HepG2 (cell line): ENCODE data around the gene ANKS1A. TPM values are rescaled to one million over a fixed set of nuclear protein-coding genes. Genes with fewer than 3 reads are reported as not detected.
A peak's percentile ranks its signal among the peaks of the same experiment; 100 is the strongest.

Experiments
- ARID3A ChIP-seq: IDR thresholded peaks from 2 replicates; pipeline ENCODE4 v1.6.1; 2012; ENCODE audit warnings: low read depth, low read length, improper control_type of control experiment
- ATM ChIP-seq: fragments of 450-650 bp; IDR thresholded peaks from 2 replicates; pipeline ENCODE4 v1.7.1; 2017; ENCODE audit warnings: mild to moderate bottlenecking, borderline replicate concordance
- DRAP1 ChIP-seq: IDR thresholded peaks from 2 replicates; pipeline ENCODE4 v1.6.1; 2016; ENCODE audit warnings: missing genetic modification reagents, missing compliant biosample characterization
- E2F2 ChIP-seq: sonication (generic); formaldehyde crosslinking; IDR thresholded peaks from 2 replicates; pipeline ENCODE4 v1.4.0; 2020; ENCODE audit warnings: missing genetic modification reagents, borderline replicate concordance
- FOXO1 ChIP-seq: sonication (generic); formaldehyde crosslinking; IDR thresholded peaks from 2 replicates; pipeline ENCODE4 v1.4.0; 2020; ENCODE audit warnings: missing genetic modification reagents
- HNRNPH1 ChIP-seq: fragments of 200-400 bp; formaldehyde crosslinking; optimal IDR thresholded peaks from 2 replicates; pipeline ENCODE3; 2017; ENCODE audit warnings: mild to moderate bottlenecking, low read depth, low read length
- HOXA3 ChIP-seq: sonication (generic); formaldehyde crosslinking; IDR thresholded peaks from 2 replicates; pipeline ENCODE4 v1.5.0; 2020; ENCODE audit warnings: missing genetic modification reagents
- POLR2AphosphoS5 ChIP-seq: IDR thresholded peaks from 2 replicates; pipeline ENCODE4 v1.6.1; 2012; ENCODE audit warnings: low read depth, low read length
- PRDM10 ChIP-seq: sonication (generic); formaldehyde crosslinking; IDR thresholded peaks from 2 replicates; pipeline ENCODE4 v1.4.0; 2020; ENCODE audit warnings: low read depth, missing genetic modification reagents
- RCOR2 ChIP-seq: IDR thresholded peaks from 2 replicates; pipeline ENCODE4 v1.6.1; 2016; ENCODE audit warnings: missing biosample characterization, missing genetic modification reagents
- RXRA ChIP-seq: sonication (generic); formaldehyde crosslinking; IDR thresholded peaks from 2 replicates; pipeline ENCODE4 v1.5.1; 2020; ENCODE audit warnings: missing genetic modification reagents
- SMARCC2 ChIP-seq: fragments of 450-650 bp; IDR thresholded peaks from 2 replicates; pipeline ENCODE4 v1.6.1; 2017; ENCODE audit warnings: antibody characterized with exemption, mild to moderate bottlenecking
- TCF7L2 ChIP-seq: IDR thresholded peaks from 2 replicates; pipeline ENCODE4 v1.6.1; 2011; ENCODE audit warnings: mild to moderate bottlenecking, low read depth, low read length, moderate library complexity
- THAP11 ChIP-seq: IDR thresholded peaks from 2 replicates; pipeline ENCODE4 v1.6.1; 2016; ENCODE audit warnings: missing biosample characterization, missing genetic modification reagents
- WIZ ChIP-seq: sonication (generic); formaldehyde crosslinking; IDR thresholded peaks from 2 replicates; pipeline ENCODE4 v1.5.1; 2020; ENCODE audit warnings: mild to moderate bottlenecking, missing genetic modification reagents
- ZNF143 ChIP-seq: sonication (generic); formaldehyde crosslinking; IDR thresholded peaks from 2 replicates; pipeline ENCODE4 v1.4.0; 2020; ENCODE audit warnings: missing genetic modification reagents
- ZNF17 ChIP-seq: sonication (generic); formaldehyde crosslinking; IDR thresholded peaks from 2 replicates; pipeline ENCODE4 v1.5.0; 2020; ENCODE audit warnings: mild to moderate bottlenecking, missing genetic modification reagents
- ZNF232 ChIP-seq: sonication (generic); formaldehyde crosslinking; IDR thresholded peaks from 2 replicates; pipeline ENCODE4 v1.4.0; 2020; ENCODE audit warnings: missing genetic modification reagents, borderline replicate concordance
- ZNF550 ChIP-seq: sonication (generic); formaldehyde crosslinking; IDR thresholded peaks from 2 replicates; pipeline ENCODE4 v1.4.0; 2020; ENCODE audit warnings: mild to moderate bottlenecking, missing genetic modification reagents, borderline replicate concordance
- ZNF691 ChIP-seq: sonication (generic); formaldehyde crosslinking; IDR thresholded peaks from 2 replicates; pipeline ENCODE4 v1.4.0; 2020; ENCODE audit warnings: missing genetic modification reagents, low read depth, mild to moderate bottlenecking, borderline replicate concordance
- ZNF800 ChIP-seq: sonication (generic); formaldehyde crosslinking; IDR thresholded peaks from 2 replicates; pipeline ENCODE4 v1.4.0; 2020; ENCODE audit warnings: missing genetic modification reagents
- polyA plus RNA-seq, 8 experiments: library from polyadenylated mRNA; depleted of rRNA in 3 of 8; stranded (reverse) in 7 of 8; unstranded in 1 of 8; fragments of >200 nt; fragmentation: Illumina TruSeq in 4 of 8; extraction: Trizol in 4 of 8; gene quantifications; 2 replicates each; pipeline versions ENCODE4 v1.2.1 to v1.2.3, GENCODE V29; 2011 to 2016; ENCODE audit warnings: low read depth in 4 of 8, missing spikeins in 1 of 8, mixed read lengths in 1 of 8; ENCODE audit not compliant: insufficient read depth in 1 of 8
- total RNA-seq, 5 experiments: library from RNA; depleted of rRNA; stranded (reverse); fragments of >200 nt; fragmentation: Illumina TruSeq; extraction: Trizol; gene quantifications; 2 replicates each; pipeline ENCODE4 v1.2.3, GENCODE V29; 2016; ENCODE audit warnings: low read depth in 1 of 5

Gene ANKS1A
- total and polyA plus RNA-seq, 2 of the 13 experiments (the other 11 are each of a cell fraction or from before 2014, with no cell fraction given): 7.2 to 15.1 TPM

GRCh38 chr6:34888874-34889555 is at the start of gene ANKS1A (continued):
- TF ChIP-seq ARID3A (no peak), E2F2 (CRISPR knock-in tag) (no peak), THAP11 (peak; percentile 79), FOXO1 (CRISPR knock-in tag) (no peak), ZNF232 (no peak), WIZ (CRISPR knock-in tag) (no peak), ZNF691 (peak; percentile 62; the same call in 1 of the 2 replicates), RXRA (CRISPR knock-in tag) (no peak), SMARCC2 (no peak), POLR2AphosphoS5 (peak; percentile 82; the same call in 1 of the 2 replicates), ZNF800 (CRISPR knock-in tag) (no peak), ZNF143 (no peak), DRAP1 (CRISPR knock-in tag) (peak; percentile 84), ATM (no peak), RCOR2 (CRISPR knock-in tag) (no peak), TCF7L2 (no peak), HOXA3 (CRISPR knock-in tag) (peak; percentile 81; the same call in 1 of the 2 replicates), ZNF550 (CRISPR knock-in tag) (no peak), PRDM10 (CRISPR knock-in tag) (no peak), ZNF17 (CRISPR knock-in tag) (no peak), HNRNPH1 (no peak)
